Upper lobe of left lung (tissue), 6 donors: ENCODE measurements around the gene GGN. TPM values are rescaled to one million over a fixed set of nuclear protein-coding genes. Genes with fewer than 3 reads are reported as not detected.
"Not testable (repeated sequence)": the region's sequence is repeated elsewhere in the genome, so short reads cannot be mapped to it uniquely, and the experiment has no call there.

ENCODE experiments used
- ATAC-seq, 2 donors: fragments of 200-7000 bp; cut with Tn5 transposase; one replicate each; pipeline ENCODE4 v1.9.1; 2022; ENCODE audit warnings: mild to moderate bottlenecking in 2 of 2, moderate library complexity in 2 of 2; ENCODE audit not compliant: low FRiP score in 2 of 2
- DNase-seq, 2 donors: peaks; one replicate each; pipeline ENCODE4 v3.0.0-alpha.2; 2019 to 2020
- H3K27ac ChIP-seq, 4 donors: fragments of 200-600 bp; sonication (generic); one replicate each; pipeline ENCODE4 v1.5.1; 2016 to 2019
- H3K27me3 ChIP-seq, 4 donors: fragments of 200-600 bp; sonication (generic); one replicate each; pipeline ENCODE4 v1.5.1; 2017 to 2019
- H3K36me3 ChIP-seq, 4 donors: fragments of 200-600 bp; sonication (generic); one replicate each; pipeline ENCODE4 v1.5.1; 2016 to 2019
- H3K4me1 ChIP-seq, 4 donors: fragments of 200-600 bp; sonication (generic); one replicate each; pipeline ENCODE4 v1.5.1; 2018 to 2019
- H3K4me3 ChIP-seq, 4 donors: fragments of 200-600 bp; sonication (generic); one replicate each; pipeline ENCODE4 v1.5.1; 2017 to 2019; ENCODE audit warnings: mild to moderate bottlenecking in 2 of 4, moderate library complexity in 1 of 4
- H3K9me3 ChIP-seq, 4 donors: fragments of 200-600 bp; sonication (generic); one replicate each; pipeline ENCODE4 v1.5.1; 2018 to 2019
- EP300 ChIP-seq, 4 donors: sonication (generic); formaldehyde crosslinking; IDR thresholded peaks; one replicate each; pipeline ENCODE4 v1.5.1; 2017; ENCODE audit warnings: antibody characterized with exemption in 4 of 4, control low read depth in 2 of 4
- POLR2A ChIP-seq, 4 donors: fragments of 450-650 bp; IDR thresholded peaks; one replicate each; pipeline ENCODE4 v1.5.1; 2016 to 2017; ENCODE audit warnings: antibody characterized with exemption in 4 of 4, mild to moderate bottlenecking in 2 of 4
- POLR2AphosphoS5 ChIP-seq, 2 donors: sonication (generic); formaldehyde crosslinking; IDR thresholded peaks; one replicate each; pipeline ENCODE4 v1.5.1; 2017; ENCODE audit warnings: antibody characterized with exemption in 2 of 2
- WGBS, 2 donors: methylation state at CpG; one replicate each; pipeline ENCODE4 v1.1.5; 2017 to 2018; 5-methylcytosine and 5-hydroxymethylcytosine counted together
- total RNA-seq, 6 donors: library from RNA; depleted of rRNA in 4 of 6; stranded (reverse); fragments of >200 nt in 4 of 6; gene quantifications; one replicate each; pipeline versions ENCODE4 v1.1.0 to v1.2.1, GENCODE V29; 2016 to 2021
- TF ChIP-seq, protein P1 (sequence below), 6 experiments: fragments of 450-650 bp in 4 of 6; fragments of 200-600 bp in 2 of 6; sonication (generic) in 2 of 6; IDR thresholded peaks; one replicate each; pipeline ENCODE4 v1.5.1; 2016 to 2019; ENCODE audit warnings: antibody characterized with exemption in 6 of 6
- donor health status: DM: no; HTN: no; CAD: no; lungs with moderate emphysema.
- donor health status: DM: no; HTN: yes; CAD: no; lungs with severe emphysema.

Gene GGN
- total RNA-seq, 6 donors from 2014 or later, result 0.44 to 8.4 (median 0.95) TPM

DNA sequence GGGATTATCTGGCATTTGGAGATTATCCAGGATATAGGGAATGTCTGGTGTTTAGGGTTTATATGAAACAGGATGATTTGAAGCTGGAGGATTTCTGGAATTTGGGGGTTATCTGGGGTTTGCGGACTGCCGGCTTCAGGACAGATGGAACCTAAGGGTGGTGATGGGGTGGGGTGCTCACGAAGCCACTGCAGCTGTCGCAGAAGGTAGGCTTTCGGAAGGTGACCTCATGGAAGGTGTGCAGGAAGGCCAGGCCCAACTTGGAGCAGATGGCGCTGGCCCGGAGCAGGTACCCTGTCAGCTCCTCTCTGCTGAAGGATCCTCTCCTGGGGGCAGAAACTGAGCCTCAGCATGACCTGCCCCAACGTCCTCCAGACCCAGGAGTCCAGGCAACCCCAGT, 24.7 kb upstream of the GGN start:
- H3K27me3 ChIP-seq, result no peaks in the 10 kb centered on the region
- H3K9me3 ChIP-seq, result no peaks in the 10 kb centered on the region
- no peak for DNase-seq
- WGBS, 2 donors, result 91% methylated on average over 4 to 8 of the region's 8 CpGs
- TF ChIP-seq, protein P1, sequence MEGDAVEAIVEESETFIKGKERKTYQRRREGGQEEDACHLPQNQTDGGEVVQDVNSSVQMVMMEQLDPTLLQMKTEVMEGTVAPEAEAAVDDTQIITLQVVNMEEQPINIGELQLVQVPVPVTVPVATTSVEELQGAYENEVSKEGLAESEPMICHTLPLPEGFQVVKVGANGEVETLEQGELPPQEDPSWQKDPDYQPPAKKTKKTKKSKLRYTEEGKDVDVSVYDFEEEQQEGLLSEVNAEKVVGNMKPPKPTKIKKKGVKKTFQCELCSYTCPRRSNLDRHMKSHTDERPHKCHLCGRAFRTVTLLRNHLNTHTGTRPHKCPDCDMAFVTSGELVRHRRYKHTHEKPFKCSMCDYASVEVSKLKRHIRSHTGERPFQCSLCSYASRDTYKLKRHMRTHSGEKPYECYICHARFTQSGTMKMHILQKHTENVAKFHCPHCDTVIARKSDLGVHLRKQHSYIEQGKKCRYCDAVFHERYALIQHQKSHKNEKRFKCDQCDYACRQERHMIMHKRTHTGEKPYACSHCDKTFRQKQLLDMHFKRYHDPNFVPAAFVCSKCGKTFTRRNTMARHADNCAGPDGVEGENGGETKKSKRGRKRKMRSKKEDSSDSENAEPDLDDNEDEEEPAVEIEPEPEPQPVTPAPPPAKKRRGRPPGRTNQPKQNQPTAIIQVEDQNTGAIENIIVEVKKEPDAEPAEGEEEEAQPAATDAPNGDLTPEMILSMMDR (IDR thresholded peaks at IDR 0.05), result no peak
- TF ChIP-seq POLR2A (IDR thresholded peaks at IDR 0.05) (no peak), POLR2AphosphoS5 (IDR thresholded peaks at IDR 0.05) (no peak)
- H3K4me3 ChIP-seq, result no peak overlapping the region
- no peak for ATAC-seq
- H3K4me1 ChIP-seq, result peaks cover 2 to 5% (median 3%) of the 10 kb centered on the region in 4 donors
- no peak overlapping the region for H3K27ac ChIP-seq
- H3K36me3 ChIP-seq, result peaks cover 0 to 18% (median 4%) of the 10 kb centered on the region in 4 donors

DNA sequence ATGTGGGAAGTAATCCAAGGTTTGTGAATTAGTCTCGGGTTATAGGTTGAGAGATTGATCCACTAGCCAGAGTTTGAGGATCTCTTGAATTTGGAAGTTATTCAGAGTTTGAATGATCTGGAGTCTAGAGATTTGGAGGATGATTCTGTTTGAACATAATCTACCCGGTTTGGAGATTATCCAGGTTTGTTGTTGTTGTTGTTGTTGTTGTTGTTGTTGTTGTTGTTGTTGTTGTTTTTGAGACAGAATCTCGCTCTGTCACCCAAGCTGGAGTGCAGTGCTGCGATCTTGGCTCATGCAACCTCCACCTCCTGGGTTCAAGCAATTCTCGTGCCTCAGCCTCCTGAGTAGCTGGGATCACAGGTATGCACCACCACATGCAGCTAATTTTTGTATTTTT, 24.1 kb upstream of the GGN start:
- not testable (repeated sequence) for H3K27ac ChIP-seq

DNA sequence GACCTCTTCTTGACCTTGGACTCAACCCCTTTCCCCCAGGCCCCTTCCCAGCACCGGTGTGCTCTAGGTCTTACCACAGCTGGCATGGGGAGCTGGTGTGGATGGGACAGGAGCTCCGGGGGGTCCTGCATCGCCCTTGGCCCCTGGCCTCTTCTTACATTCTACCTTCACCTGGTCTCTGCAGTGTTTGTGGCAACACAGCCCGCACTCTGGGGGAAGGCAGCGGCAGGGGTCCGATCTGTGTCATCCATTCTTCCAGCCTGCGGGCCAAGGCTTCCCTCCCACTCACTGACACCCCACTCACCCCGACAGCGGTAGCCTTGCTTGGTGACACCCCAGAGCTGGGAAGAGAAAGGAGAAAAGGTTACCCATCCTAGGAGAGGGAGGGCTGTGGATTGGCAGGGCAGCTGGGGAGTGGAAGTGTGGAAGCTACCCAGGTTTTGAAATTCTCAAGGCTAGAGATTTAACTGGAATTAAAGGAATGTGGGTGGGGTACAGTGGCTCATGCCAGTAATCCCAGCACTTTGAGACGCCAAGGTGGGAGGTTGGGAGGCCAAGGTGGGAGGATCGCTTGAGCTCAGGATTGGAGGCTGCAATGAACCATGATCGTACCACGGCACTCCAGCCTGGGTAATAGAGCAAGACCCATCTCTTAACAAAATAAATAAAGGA, 23.3 kb upstream of the GGN start:
- no peaks in the 10 kb centered on the region for H3K4me1 ChIP-seq
- H3K27ac ChIP-seq, result no peak overlapping the region
- ATAC-seq, result peak in 1 of 2 donors; percentile 42
- WGBS, 2 donors, result 90% methylated on average over 9 to 13 of the region's 13 CpGs
- no peaks in the 10 kb centered on the region for H3K27me3 ChIP-seq
- TF ChIP-seq, protein P1 (IDR thresholded peaks at IDR 0.05), result no peak
- TF ChIP-seq EP300 (IDR thresholded peaks at IDR 0.05) (no peak), POLR2AphosphoS5 (IDR thresholded peaks at IDR 0.05) (no peak), POLR2A (IDR thresholded peaks at IDR 0.05) (no peak)
- H3K36me3 ChIP-seq, result peaks cover 0 to 31% (median 11%) of the 10 kb centered on the region in 4 donors
- DNase-seq, result no peak
- no peaks in the 10 kb centered on the region for H3K9me3 ChIP-seq
- no peak overlapping the region for H3K4me3 ChIP-seq

More for the DNA sequence above, 24.1 kb upstream of the GGN start:
- ATAC-seq, DNase-seq, H3K4me3 ChIP-seq, H3K27me3 ChIP-seq, H3K4me1 ChIP-seq, H3K9me3 ChIP-seq: not testable (repeated sequence)
- H3K36me3 ChIP-seq, result peaks cover 0 to 24% (median 6%) of the 10 kb centered on the region in 4 donors
- 86 to 90% methylated on average over 5 of the region's 5 CpGs for WGBS, 2 donors

DNA sequence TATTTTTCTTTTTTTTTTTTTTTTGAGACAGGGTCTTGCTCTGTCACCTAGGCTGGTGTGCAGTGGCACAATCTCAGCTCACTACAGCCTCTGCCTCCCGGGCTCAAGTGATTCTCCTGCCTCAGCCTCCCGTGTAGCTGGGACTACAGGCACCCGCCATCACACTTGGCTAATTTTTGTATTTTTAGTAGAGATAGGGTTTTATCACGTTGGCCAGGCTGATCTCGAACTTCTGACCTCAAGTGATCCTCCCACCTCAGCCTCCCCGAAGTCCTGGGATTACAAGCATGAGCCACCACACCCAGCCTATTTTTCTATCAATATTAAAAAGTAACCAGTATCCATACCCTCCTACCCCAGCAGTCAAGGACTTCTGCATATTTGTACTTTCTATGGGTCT, 22.6 kb upstream of the GGN start:
- not testable (repeated sequence) for H3K27me3 ChIP-seq, ATAC-seq, H3K4me3 ChIP-seq, H3K4me1 ChIP-seq, H3K9me3 ChIP-seq, H3K27ac ChIP-seq, DNase-seq
- WGBS, 2 donors, result 80 to 90% methylated on average over 6 of the region's 6 CpGs
- H3K36me3 ChIP-seq, result peaks cover 0 to 38% (median 11%) of the 10 kb centered on the region in 4 donors

DNA sequence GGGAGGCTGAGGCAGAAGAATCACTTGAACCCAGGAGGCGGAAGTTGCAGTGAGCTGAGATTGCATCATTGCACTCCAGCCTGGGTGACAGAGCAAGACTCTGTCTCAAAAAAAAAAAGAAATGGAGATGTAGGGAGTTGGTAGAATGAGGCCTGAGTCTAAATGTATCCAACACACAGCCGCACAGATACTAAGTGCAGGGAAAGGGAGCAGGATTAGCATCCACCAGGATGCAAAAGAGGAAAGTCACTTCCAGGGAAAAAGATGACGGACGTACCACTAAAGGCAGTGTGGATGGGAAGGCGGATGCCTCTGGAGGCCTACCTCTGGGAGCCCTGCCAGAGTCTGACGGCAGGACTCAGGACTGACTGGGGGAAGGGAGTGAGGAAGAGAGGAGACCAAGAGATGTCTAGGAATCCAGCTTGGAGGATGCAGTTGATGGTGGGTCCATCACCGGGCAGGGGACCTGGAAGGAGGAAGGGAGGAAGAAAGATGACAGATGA, 21.8 kb upstream of the GGN start:
- Histone ChIP-seq H3K27ac (no peak overlapping the region), H3K27me3 (no peaks in the 10 kb centered on the region), H3K36me3 (peaks cover 0 to 45% (median 12%) of the 10 kb centered on the region in 4 donors), H3K4me1 (peaks cover 0 to under 1% (median 0%) of the 10 kb centered on the region in 4 donors), H3K4me3 (no peak overlapping the region), H3K9me3 (no peaks in the 10 kb centered on the region)
- TF ChIP-seq POLR2A (IDR thresholded peaks at IDR 0.05), result no peak
- TF ChIP-seq EP300 (IDR thresholded peaks at IDR 0.05), result no peak
- TF ChIP-seq, protein P1 (IDR thresholded peaks at IDR 0.05), result no peak
- no peak for TF ChIP-seq POLR2AphosphoS5 (IDR thresholded peaks at IDR 0.05)
- DNase-seq (no peak), ATAC-seq (peak in 1 of 2 donors; percentile 55)
- 66 to 73% methylated on average over 7 of the region's 7 CpGs for WGBS, 2 donors

DNA sequence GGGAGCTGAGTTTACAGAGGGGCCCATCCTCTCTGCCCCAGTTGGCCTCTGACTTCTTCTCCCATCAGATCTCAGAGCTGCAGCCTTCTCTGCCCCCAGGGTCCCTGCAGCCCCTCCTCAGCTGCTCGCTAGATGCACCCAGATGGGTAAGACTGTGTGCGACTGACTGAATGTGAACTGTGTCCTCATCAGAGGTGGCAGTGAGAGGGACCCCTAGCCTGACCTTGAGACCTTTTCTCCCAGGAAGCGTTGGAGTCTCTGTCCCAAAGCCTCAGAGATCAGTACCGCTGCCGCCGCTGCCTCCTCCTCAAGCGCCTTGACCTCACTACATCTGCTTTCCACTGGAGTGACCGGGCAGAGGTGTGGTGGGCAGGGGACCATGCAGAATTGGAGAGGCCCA, 17.4 kb upstream of the GGN start:
- H3K4me1 ChIP-seq, result peaks cover 8 to 17% (median 12%) of the 10 kb centered on the region in 4 donors
- H3K27ac ChIP-seq, result no peak overlapping the region
- WGBS, 2 donors, result 87 to 97% methylated on average over 8 of the region's 8 CpGs
- ATAC-seq (no peak), DNase-seq (no peak)
- H3K9me3 ChIP-seq, result no peaks in the 10 kb centered on the region
- no peak overlapping the region for H3K4me3 ChIP-seq
- peaks cover 0 to 42% (median 11%) of the 10 kb centered on the region in 4 donors for H3K36me3 ChIP-seq
- no peaks in the 10 kb centered on the region for H3K27me3 ChIP-seq
- TF ChIP-seq POLR2AphosphoS5 (IDR thresholded peaks at IDR 0.05) (no peak), EP300 (IDR thresholded peaks at IDR 0.05) (no peak)
